DMS153 treated with DMSO at 0.1 percent for 48 hours (cell line): ENCODE measurements around the gene SRRM2.

ENCODE experiments used
- DNase-seq: peaks from one replicate; lab custom pipeline; 2025; ENCODE audit not compliant: unreplicated experiment; lab: John Stamatoyannopoulos, UW

SRRM2 gene

GRCh38 chr16:2737895-2738418 lies 14.5 kb upstream of the SRRM2 start:
- DNase-seq = no peak

GRCh38 chr16:2738615-2739014 lies 13.8 kb upstream of the SRRM2 start:
- no peak for DNase-seq

GRCh38 chr16:2739625-2740430 lies 12.6 kb upstream of the SRRM2 start:
- no peak for DNase-seq

GRCh38 chr16:2740476-2740875 lies 12.0 kb upstream of the SRRM2 start:
- no peak for DNase-seq

- no peak for DNase-seq
Measured at GRCh38 chr16:2741168-2741567, 11.3 kb upstream of the SRRM2 start.

GRCh38 chr16:2742323-2743006 lies 10.0 kb upstream of the SRRM2 start:
- no peak for DNase-seq

- DNase-seq = no peak
Measured at GRCh38 chr16:2743007-2743810, 9.2 kb upstream of the SRRM2 start.

- DNase-seq = no peak
Measured at GRCh38 chr16:2744711-2745110, 7.7 kb upstream of the SRRM2 start.

GRCh38 chr16:2745116-2745890 lies 7.1 kb upstream of the SRRM2 start:
- DNase-seq = no peak

GRCh38 chr16:2745961-2746360 lies 6.5 kb upstream of the SRRM2 start:
- DNase-seq = no peak

- DNase-seq = no peak
Measured at GRCh38 chr16:2748757-2749455, 3.5 kb upstream of the SRRM2 start.

GRCh38 chr16:2749476-2749875 lies 3.0 kb upstream of the SRRM2 start:
- DNase-seq = no peak

- DNase-seq = no peak
Measured at GRCh38 chr16:2749936-2750335, 2.5 kb upstream of the SRRM2 start.

GRCh38 chr16:2751577-2752034 lies 832 bp upstream of the SRRM2 start:
- DNase-seq = peak; percentile 61

GRCh38 chr16:2752850-2753732 lies 653 bp downstream of the SRRM2 start:
- peak; percentile 44 for DNase-seq

GRCh38 chr16:2753733-2754020 lies 1.2 kb downstream of the SRRM2 start:
- no peak for DNase-seq

GRCh38 chr16:2755158-2755557 lies 2.7 kb downstream of the SRRM2 start:
- no peak for DNase-seq

- no peak for DNase-seq
Measured at GRCh38 chr16:2756288-2757015, 4.0 kb downstream of the SRRM2 start.

GRCh38 chr16:2757344-2757743 lies 4.9 kb downstream of the SRRM2 start:
- DNase-seq = no peak
